Motor neuron (in vitro differentiated cells): ENCODE data around the gene NKX2-3. TPM values are rescaled to one million over a fixed set of nuclear protein-coding genes. Genes with fewer than 3 reads are reported as not detected.

Experiments used
- ATAC-seq, 8 experiments: fragments of 200-7000 bp; cut with Tn5 transposase; replicated peaks in 6 of 8; 2 replicates each; pipeline ENCODE4 v1.8.0; 2021; ENCODE audit warnings: mild to moderate bottlenecking in 8 of 8, moderate library complexity in 8 of 8
- H3K27ac ChIP-seq, 2 donors: fragments of 250-450 bp; sonication (Bioruptor Pico); 2 replicates each; pipeline ENCODE4 v1.9.0; 2021; ENCODE audit warnings: antibody characterized with exemption in 2 of 2, mild to moderate bottlenecking in 2 of 2, moderate library complexity in 1 of 2
- H3K4me1 ChIP-seq, 2 donors: fragments of 250-450 bp; sonication (Bioruptor Pico); replicated peaks in 1 of 2; 2 replicates each; pipeline ENCODE4 v1.6.1; 2021; ENCODE audit warnings: antibody characterized with exemption in 2 of 2, mild to moderate bottlenecking in 2 of 2, moderate library complexity in 1 of 2
- H3K4me3 ChIP-seq, 5 donors: fragments of 250-450 bp; sonication (Bioruptor Pico); 2 replicates each; pipeline ENCODE4 v1.9.0; 2021; ENCODE audit warnings: antibody characterized with exemption in 5 of 5, mild to moderate bottlenecking in 5 of 5, moderate library complexity in 4 of 5
- WGBS, 10 experiments: fragments of 450-650 bp; shearing (Covaris generic); methylation state at CpG; one replicate each; pipeline ENCODE4 v1.0.0; 2022; 5-methylcytosine and 5-hydroxymethylcytosine counted together
- in situ Hi-C, 9 experiments: fragments of 400-800 bp; cut with MboI; loops; one replicate each; pipeline ENCODE4 v1.15.0; 2021; ENCODE audit warnings: low sequenced_read_pairs in 9 of 9, low pct_unique_long_range_greater_than_20kb in 2 of 9; ENCODE audit not compliant: unreplicated experiment in 9 of 9
- total RNA-seq, 8 experiments: library from RNA; unstranded; fragments of 300-600 nt; gene quantifications; 2 replicates each; pipeline versions ENCODE4 v1.2.3 to v1.2.4, GENCODE V29; 2022

Gene NKX2-3
- total RNA-seq, 8 experiments from 2014 or later, result 0.05 to 0.33 TPM; not detected in 6

- WGBS, 10 experiments, result 0 to 60% (median 22%) methylated on average over 1 to 9 of the region's 10 CpGs
- peaks cover 0 to 19% of the 10 kb centered on the region in 2 donors for H3K4me1 ChIP-seq
- H3K27ac ChIP-seq, result no peak overlapping the region
- ATAC-seq, result no peak
- in situ Hi-C loops, result no loop called here
- no peak overlapping the region for H3K4me3 ChIP-seq
Measured at GRCh38 chr10:99537989-99538917, 5.5 kb downstream of the NKX2-3 start.

- Histone ChIP-seq H3K4me3 (no peak overlapping the region), H3K27ac (no peak overlapping the region), H3K4me1 (peaks cover 0 to 19% of the 10 kb centered on the region in 2 donors)
- WGBS, 10 experiments, result 25 to 37% (median 30%) methylated on average over 1 to 5 of the region's 6 CpGs; no CpG with 5 or more reads in 4 of the 10 experiments
- no peak for ATAC-seq
- in situ Hi-C loops, result no loop called here
Measured at GRCh38 chr10:99539120-99539519, 6.4 kb downstream of the NKX2-3 start.

- H3K4me1 ChIP-seq, result peaks cover 0 to 19% of the 10 kb centered on the region in 2 donors
- H3K27ac ChIP-seq, result no peak overlapping the region
- no peak for ATAC-seq
- WGBS, 10 experiments, result 0% methylated on average over 1 of the region's 1 CpG; no CpG with 5 or more reads in 5 of the 10 experiments
- no peak overlapping the region for H3K4me3 ChIP-seq
- in situ Hi-C loops, result loop anchor here in 1 of 9 experiments (10.0 kb wide), 1 partner anchor 105 kb away; the partner anchor contains the start of gene GOT1
Measured at GRCh38 chr10:99539820-99540219, 7.1 kb downstream of the NKX2-3 start.

GRCh38 chr10:99540306-99540656 lies 7.5 kb downstream of the NKX2-3 start:
- no peak overlapping the region for H3K27ac ChIP-seq
- peaks cover 0 to 19% of the 10 kb centered on the region in 2 donors for H3K4me1 ChIP-seq
- 0% methylated on average over 1 of the region's 28 CpGs; no CpG with 5 or more reads in 9 of the 10 experiments for WGBS, 10 experiments
- in situ Hi-C loops, result loop anchor here in 1 of 9 experiments (10.0 kb wide), 1 partner anchor 105 kb away; the partner anchor contains the start of gene GOT1
- H3K4me3 ChIP-seq, result no peak overlapping the region
- ATAC-seq, result no peak

- WGBS, 10 experiments, result 0 to 40% (median 2%) methylated on average over 1 to 7 of the region's 49 CpGs; no CpG with 5 or more reads in 2 of the 10 experiments
- H3K27ac ChIP-seq, result no peak overlapping the region
- in situ Hi-C loops, result loop anchor here in 1 of 9 experiments (10.0 kb wide), 1 partner anchor 106 kb away; the partner anchor contains the start of gene GOT1
- H3K4me1 ChIP-seq, result peaks cover 0 to 19% of the 10 kb centered on the region in 2 donors
- H3K4me3 ChIP-seq, result peak overlapping the region in 1 of 5 donors; percentile 12
- peak; percentile 37 to 91 (median 54) for ATAC-seq
Measured at GRCh38 chr10:99540657-99541531, 8.2 kb downstream of the NKX2-3 start.

GRCh38 chr10:99544322-99544721 lies 11.6 kb downstream of the NKX2-3 start:
- no peak for ATAC-seq
- H3K4me3 ChIP-seq, result no peak overlapping the region
- 56 to 71% (median 61%) methylated on average over 1 of the region's 1 CpG; no CpG with 5 or more reads in 4 of the 10 experiments for WGBS, 10 experiments
- no peak overlapping the region for H3K27ac ChIP-seq
- peaks cover 0 to 9% of the 10 kb centered on the region in 2 donors for H3K4me1 ChIP-seq
- in situ Hi-C loops, result loop anchor here in 1 of 9 experiments (10.0 kb wide), 1 partner anchor 110 kb away; the partner anchor contains the start of gene GOT1

- in situ Hi-C loops, result loop anchor here in 1 of 9 experiments (10.0 kb wide), 1 partner anchor 113 kb away; the partner anchor contains the start of gene GOT1
- H3K4me3 ChIP-seq, result no peak overlapping the region
- H3K4me1 ChIP-seq, result no peaks in the 10 kb centered on the region
- ATAC-seq, result peak in 3 of 8 experiments; percentile 56 to 85 (median 67)
- no peak overlapping the region for H3K27ac ChIP-seq
- 6 to 58% (median 48%) methylated on average over 1 to 2 of the region's 2 CpGs; no CpG with 5 or more reads in 4 of the 10 experiments for WGBS, 10 experiments
Measured at GRCh38 chr10:99548041-99548530, 15.3 kb downstream of the NKX2-3 start.

GRCh38 chr10:99551158-99551557 lies 18.4 kb downstream of the NKX2-3 start:
- ATAC-seq, result peak in 4 of 8 experiments; percentile 56 to 93 (median 88)
- H3K27ac ChIP-seq, result no peak overlapping the region

GRCh38 chr10:99551616-99552015 lies 18.9 kb downstream of the NKX2-3 start:
- WGBS, 10 experiments, result 20% methylated on average over 2 to 3 of the region's 3 CpGs; no CpG with 5 or more reads in 8 of the 10 experiments
- in situ Hi-C loops, result no loop called here
- Histone ChIP-seq H3K27ac (no peak overlapping the region), H3K4me1 (no peaks in the 10 kb centered on the region), H3K4me3 (no peak overlapping the region)
- peak in 3 of 8 experiments; percentile 8 to 31 (median 28) for ATAC-seq

More at GRCh38 chr10:99551158-99551557, 18.4 kb downstream of the NKX2-3 start:
- Histone ChIP-seq H3K4me3 (no peak overlapping the region), H3K4me1 (no peaks in the 10 kb centered on the region)
- 0 to 37% (median 19%) methylated on average over 1 to 5 of the region's 5 CpGs; no CpG with 5 or more reads in 2 of the 10 experiments for WGBS, 10 experiments
- in situ Hi-C loops, result no loop called here

- Histone ChIP-seq H3K4me1 (no peaks in the 10 kb centered on the region), H3K4me3 (no peak overlapping the region), H3K27ac (no peak overlapping the region)
- WGBS, 10 experiments, result 20 to 78% (median 50%) methylated on average over 1 to 11 of the region's 11 CpGs; no CpG with 5 or more reads in 4 of the 10 experiments
- in situ Hi-C loops, result no loop called here
- no peak for ATAC-seq
Measured at GRCh38 chr10:99555371-99555770, 22.6 kb downstream of the NKX2-3 start.

- Histone ChIP-seq H3K4me3 (no peak overlapping the region), H3K27ac (no peak overlapping the region), H3K4me1 (no peaks in the 10 kb centered on the region)
- in situ Hi-C loops, result no loop called here
- ATAC-seq, result no peak
- 25 to 84% (median 46%) methylated on average over 2 to 6 of the region's 6 CpGs for WGBS, 10 experiments
Measured at GRCh38 chr10:99555825-99556523, 23.2 kb downstream of the NKX2-3 start.

- in situ Hi-C loops, result no loop called here
- Histone ChIP-seq H3K27ac (no peak overlapping the region), H3K4me1 (no peaks in the 10 kb centered on the region), H3K4me3 (no peak overlapping the region)
- WGBS, 10 experiments, result 78 to 100% (median 84%) methylated on average over 1 to 4 of the region's 5 CpGs; no CpG with 5 or more reads in 5 of the 10 experiments
- no peak for ATAC-seq
Measured at GRCh38 chr10:99557044-99557443, 24.3 kb downstream of the NKX2-3 start.
